Middle frontal gyrus (tissue), 1 donor: ENCODE measurements around the gene ADAT3.
"Not testable (repeated sequence)": the region's sequence is repeated elsewhere in the genome, so short reads cannot be mapped to it uniquely, and the experiment has no call there.

Experiments
- DNase-seq: peaks from one replicate; pipeline ENCODE4 v3.0.0-alpha.2; 2015; ENCODE audit warnings: low spot score; ENCODE audit errors: extremely low spot score

Gene ADAT3

DNA sequence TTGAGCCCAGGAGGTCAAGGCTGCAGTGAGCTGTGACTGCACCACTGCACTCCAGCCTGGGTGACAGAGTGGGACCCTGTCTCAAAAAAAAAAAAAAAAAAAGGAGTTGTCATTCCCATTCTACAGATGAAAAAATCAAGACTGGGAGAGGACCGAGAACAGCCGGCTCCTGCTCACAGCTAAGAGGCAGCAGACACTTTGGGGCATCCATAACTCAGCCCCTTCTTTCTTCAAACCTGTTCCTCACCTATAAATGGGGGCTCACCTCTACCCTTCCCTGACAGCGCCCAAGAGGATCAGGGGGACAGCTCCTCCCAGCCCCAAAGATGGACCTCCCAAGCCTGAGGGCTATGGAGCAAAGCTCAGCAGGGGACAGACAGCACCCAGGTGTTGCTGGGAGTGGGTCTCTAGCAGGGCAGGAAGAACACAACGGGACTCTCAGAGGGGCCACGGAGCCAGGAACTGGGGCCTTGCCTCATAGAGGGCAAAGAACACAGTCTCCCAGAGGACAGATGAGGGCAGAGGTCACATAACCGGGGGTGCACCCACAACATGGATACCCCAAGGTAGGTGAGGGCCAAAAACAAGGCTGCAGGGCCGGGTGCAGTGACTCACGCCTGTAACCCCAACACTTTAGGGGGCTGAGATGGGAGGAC lies 38.4 kb upstream of the ADAT3 start:
- DNase-seq, result no peak

DNA sequence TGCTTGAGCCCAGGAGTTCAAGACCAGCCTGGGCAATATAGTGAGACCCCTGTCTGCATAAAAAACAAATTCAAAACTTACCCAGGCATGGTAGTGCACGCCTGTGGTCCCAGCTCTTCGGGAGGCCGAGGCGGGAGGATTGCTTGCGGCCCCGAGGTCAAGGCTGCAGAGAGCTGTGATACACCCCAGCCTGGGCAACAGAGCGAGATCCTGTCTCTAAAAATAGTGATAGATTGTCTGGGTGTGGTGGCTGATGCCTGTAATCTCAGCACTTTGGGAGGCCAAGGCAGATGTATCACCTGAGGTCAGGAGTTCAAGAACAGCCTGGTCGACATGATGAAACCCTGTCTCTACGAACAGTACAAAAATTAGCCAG lies 37.9 kb upstream of the ADAT3 start:
- no peak for DNase-seq

- DNase-seq, result no peak
Measured at GRCh38 chr19:1868971-1869370, 36.2 kb upstream of the ADAT3 start.

GRCh38 chr19:1871140-1871597 lies 34.0 kb upstream of the ADAT3 start:
- DNase-seq, result no peak

DNA sequence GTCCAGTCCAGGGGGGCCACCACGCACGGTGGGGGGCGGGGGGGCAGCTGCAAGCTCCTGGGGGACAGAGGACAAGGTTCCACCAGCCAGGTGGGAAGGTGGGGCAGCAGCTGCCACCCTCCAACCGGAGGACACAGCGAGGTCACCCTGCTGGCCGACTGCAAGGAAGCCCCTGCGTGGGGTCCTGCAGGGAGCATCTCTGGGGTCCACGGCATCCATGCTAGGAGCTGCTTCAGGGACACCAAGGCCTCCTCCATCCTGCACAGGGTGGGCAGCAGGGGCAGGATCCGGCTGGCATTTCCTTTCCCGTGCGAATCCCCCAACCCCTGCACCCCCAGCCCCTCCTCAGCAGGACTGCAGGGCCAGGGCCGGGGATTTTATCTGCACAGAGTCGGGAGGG lies 33.6 kb upstream of the ADAT3 start:
- DNase-seq, result no peak

- no peak for DNase-seq
Measured at GRCh38 chr19:1872807-1873523, 32.2 kb upstream of the ADAT3 start.

- DNase-seq, result no peak
Measured at GRCh38 chr19:1873524-1874473, 31.4 kb upstream of the ADAT3 start.

- DNase-seq, result no peak
Measured at GRCh38 chr19:1874554-1875185, 30.5 kb upstream of the ADAT3 start.

- not testable (repeated sequence) for DNase-seq
Measured at GRCh38 chr19:1875265-1875645, 29.9 kb upstream of the ADAT3 start.

GRCh38 chr19:1875646-1876495 lies 29.3 kb upstream of the ADAT3 start:
- DNase-seq, result peak; percentile 90

GRCh38 chr19:1876496-1877279 lies 28.5 kb upstream of the ADAT3 start:
- not testable (repeated sequence) for DNase-seq

GRCh38 chr19:1877280-1877660 lies 27.9 kb upstream of the ADAT3 start:
- DNase-seq, result not testable (repeated sequence)

- DNase-seq, result not testable (repeated sequence)
Measured at GRCh38 chr19:1878583-1878982, 26.6 kb upstream of the ADAT3 start.

DNA sequence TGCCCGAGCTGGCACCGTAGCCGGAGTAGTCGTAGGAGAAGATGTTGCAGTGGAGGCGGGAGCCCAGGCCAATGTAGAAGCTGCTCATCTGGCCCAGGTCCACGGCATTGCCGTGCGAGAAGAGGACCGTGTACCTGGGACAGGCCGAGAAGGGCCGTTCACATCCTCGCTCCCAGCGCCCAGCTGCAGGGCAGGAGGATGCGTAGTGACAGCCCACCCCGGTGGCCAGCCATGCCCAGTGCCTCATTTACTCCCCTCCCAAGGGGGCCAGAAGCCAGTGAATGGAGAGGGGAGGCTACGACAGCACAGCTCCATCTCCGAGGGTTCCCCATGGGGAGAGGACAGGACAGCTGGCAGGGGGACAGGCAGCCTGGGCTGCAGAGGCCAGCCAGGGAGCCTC lies 25.2 kb upstream of the ADAT3 start:
- not testable (repeated sequence) for DNase-seq

GRCh38 chr19:1880611-1881392 lies 24.4 kb upstream of the ADAT3 start:
- no peak for DNase-seq

GRCh38 chr19:1881393-1882088 lies 23.7 kb upstream of the ADAT3 start:
- DNase-seq, result not testable (repeated sequence)

DNA sequence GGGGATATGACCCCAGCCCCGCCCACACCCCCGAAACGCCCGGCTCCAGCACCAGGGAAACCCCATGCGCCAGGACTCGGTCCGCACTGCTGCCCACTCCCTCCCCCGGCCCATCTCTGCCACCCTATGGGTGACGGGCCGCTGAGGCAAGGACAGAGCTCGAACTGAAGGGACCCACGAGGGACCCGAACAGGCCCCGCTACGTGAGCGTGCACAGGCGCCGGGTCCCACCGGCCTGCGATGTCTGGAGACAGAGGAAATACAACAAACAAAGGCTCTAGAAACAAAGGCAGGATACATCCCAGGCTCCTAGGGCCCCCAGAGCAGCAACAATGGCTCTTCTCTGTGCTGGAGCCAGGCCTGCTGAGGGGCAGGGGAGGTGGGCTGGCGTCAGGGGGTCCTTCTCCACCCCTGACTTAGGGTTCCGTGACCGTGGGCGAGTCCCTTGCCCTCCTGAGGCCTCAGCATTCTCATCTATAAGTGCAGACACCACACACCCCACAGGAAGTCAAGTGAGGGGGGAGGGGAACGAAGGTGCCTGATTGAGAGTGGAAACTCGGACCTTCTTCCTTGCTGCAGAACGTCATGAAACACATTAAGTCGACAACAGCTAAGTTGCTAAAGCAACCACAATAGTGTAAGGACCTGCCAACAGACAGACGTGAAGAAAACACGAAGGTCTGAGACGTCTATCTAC lies 23.0 kb upstream of the ADAT3 start:
- DNase-seq, result no peak
